Activated CD8-positive, alpha-beta memory T cell treated with anti-CD3 and anti-CD28 coated beads, Interleukin-2, amount 10 ng/mL, durations not matched to agents 7 days and 5 days (primary cell): ENCODE data around the gene RLF. TPM values are rescaled to one million over a fixed set of nuclear protein-coding genes. Genes with fewer than 3 reads are reported as not detected.

Source experiments
- ATAC-seq: fragments of 150-1000 bp; cut with Tn5 transposase; one replicate; pipeline ENCODE4 v1.10.0; 2021; ENCODE audit warnings: moderate library complexity
- CTCF ChIA-PET: fragments of 350-600 bp; sonication (Branson Sonifier 250); formaldehyde crosslinking; loops from one replicate; lab custom pipeline; 2021; ENCODE audit warnings: antibody characterized with exemption; lab: Charles Lee
- DNase-seq: peaks from one replicate; pipeline ENCODE4 v3.0.0-alpha.2; 2020
- H3K27ac Mint-ChIP-seq: one replicate; pipeline ENCODE4 v1.8.0; 2021; ENCODE audit warnings: mild to moderate bottlenecking, mixed read lengths
- H3K27me3 Mint-ChIP-seq: one replicate; pipeline ENCODE4 v1.8.0; 2021; ENCODE audit warnings: mixed read lengths
- H3K36me3 Mint-ChIP-seq: one replicate; pipeline ENCODE4 v1.8.0; 2021; ENCODE audit warnings: mild to moderate bottlenecking, mixed read lengths
- H3K4me1 Mint-ChIP-seq: one replicate; pipeline ENCODE4 v1.8.0; 2021; ENCODE audit warnings: mixed read lengths
- H3K4me3 Mint-ChIP-seq: one replicate; pipeline ENCODE4 v1.8.0; 2021; ENCODE audit warnings: mild to moderate bottlenecking, moderate library complexity, mixed read lengths
- H3K9me3 Mint-ChIP-seq: one replicate; pipeline ENCODE4 v1.8.0; 2022; ENCODE audit warnings: low read depth, mixed read lengths
- total RNA-seq, 2 experiments: library from RNA; stranded (reverse); gene quantifications; one replicate each; pipeline ENCODE4 v1.2.3, GENCODE V29; 2021

RLF gene
- total RNA-seq, 2 experiments from 2014 or later, result 18.8 to 21.4 TPM

- Mint-ChIP-seq H3K4me1 (peaks cover 26% of the 10 kb centered on the region), H3K4me3 (peak overlapping the region; percentile 5), H3K36me3 (peaks cover 56% of the 10 kb centered on the region), H3K9me3 (no peaks in the 10 kb centered on the region), H3K27ac (peak overlapping the region; percentile 58), H3K27me3 (no peaks in the 10 kb centered on the region)
- ATAC-seq (peak; percentile 30), DNase-seq (no peak)
- CTCF ChIA-PET, result interaction anchor here (1.5 to 1.8 kb wide), 2 partner anchors 10 to 117 kb away, joined by 3 to 5 read pairs; no protein-coding TSS in a partner anchor
Observed at GRCh38 chr1:40270152-40270834, 109.1 kb downstream of the RLF start.

GRCh38 chr1:40272653-40273213 is 111.5 kb downstream of the RLF start:
- H3K4me3 Mint-ChIP-seq, result no peak overlapping the region
- peaks cover 24% of the 10 kb centered on the region for H3K4me1 Mint-ChIP-seq
- DNase-seq (no peak), ATAC-seq (no peak)
- peaks cover 56% of the 10 kb centered on the region for H3K36me3 Mint-ChIP-seq
- H3K27me3 Mint-ChIP-seq, result no peaks in the 10 kb centered on the region
- CTCF ChIA-PET, result interaction anchor here (1.0 to 1.7 kb wide), 6 partner anchors 20 to 128 kb away, joined by 3 to 5 read pairs (median 3); no protein-coding TSS in a partner anchor
- H3K9me3 Mint-ChIP-seq, result no peaks in the 10 kb centered on the region
- no peak overlapping the region for H3K27ac Mint-ChIP-seq

- Mint-ChIP-seq H3K9me3 (no peaks in the 10 kb centered on the region), H3K36me3 (peaks cover 50% of the 10 kb centered on the region), H3K27ac (no peak overlapping the region), H3K4me1 (peaks cover 24% of the 10 kb centered on the region), H3K4me3 (no peak overlapping the region), H3K27me3 (no peaks in the 10 kb centered on the region)
- DNase-seq (no peak), ATAC-seq (no peak)
- CTCF ChIA-PET, result interaction anchor here (0.6 to 1.7 kb wide), 6 partner anchors 19 to 355 kb away, joined by 3 to 7 read pairs (median 3); no protein-coding TSS in a partner anchor
Observed at GRCh38 chr1:40273547-40274166, 112.5 kb downstream of the RLF start.

GRCh38 chr1:40274331-40274730 is 113.1 kb downstream of the RLF start:
- Mint-ChIP-seq H3K4me1 (peaks cover 24% of the 10 kb centered on the region), H3K36me3 (peaks cover 48% of the 10 kb centered on the region), H3K9me3 (no peaks in the 10 kb centered on the region), H3K4me3 (no peak overlapping the region), H3K27me3 (no peaks in the 10 kb centered on the region), H3K27ac (no peak overlapping the region)
- DNase-seq (no peak), ATAC-seq (no peak)
- CTCF ChIA-PET, result interaction anchor here (0.6 to 1.4 kb wide), 4 partner anchors 18 to 355 kb away, joined by 3 to 7 read pairs (median 3); no protein-coding TSS in a partner anchor

GRCh38 chr1:40276122-40276521 is 114.9 kb downstream of the RLF start:
- Mint-ChIP-seq H3K27me3 (no peaks in the 10 kb centered on the region), H3K4me3 (no peak overlapping the region), H3K36me3 (peaks cover 43% of the 10 kb centered on the region), H3K9me3 (no peaks in the 10 kb centered on the region), H3K27ac (no peak overlapping the region), H3K4me1 (peaks cover 12% of the 10 kb centered on the region)
- CTCF ChIA-PET, result interaction anchor here (0.8 to 1.0 kb wide), 2 partner anchors 39 to 122 kb away, joined by 3 to 4 read pairs; no protein-coding TSS in a partner anchor
- no peak for DNase-seq
- no peak for ATAC-seq

GRCh38 chr1:40281853-40282252 is 120.7 kb downstream of the RLF start:
- Mint-ChIP-seq H3K27ac (no peak overlapping the region), H3K9me3 (no peaks in the 10 kb centered on the region), H3K4me3 (no peak overlapping the region), H3K4me1 (no peaks in the 10 kb centered on the region), H3K36me3 (peaks cover 19% of the 10 kb centered on the region), H3K27me3 (no peaks in the 10 kb centered on the region)
- CTCF ChIA-PET, result interaction anchor here (1.4 to 2.0 kb wide), 4 partner anchors 34 to 129 kb away, joined by 3 to 12 read pairs (median 4); partner anchors contain the start of gene COL9A2
- no peak for DNase-seq
- no peak for ATAC-seq

Other genes starting within 250 kb of the RLF start
- 1 to 10 TPM; 2.9 to 7.0 TPM for gene MFSD2A, start 206.2 kb upstream of the RLF start, total RNA-seq
- gene CAP1, start 120.7 kb upstream of the RLF start, total RNA-seq, result 100 to 1,000 TPM; 647 to 727 TPM
- 10 to 100 TPM; 74.1 to 96.6 TPM for gene PPT1, start 64.1 kb upstream of the RLF start, total RNA-seq
- under 1 TPM in 1 of 2 experiments, not detected in 1; 0.41 TPM for gene TMCO2, start 86.5 kb downstream of the RLF start, total RNA-seq
- 10 to 100 TPM; 23.3 to 41.1 TPM for gene ZMPSTE24, start 96.8 kb downstream of the RLF start, total RNA-seq
- gene COL9A2, start 155.9 kb downstream of the RLF start, total RNA-seq, result 10 to 100 TPM in 1 of 2 experiments, 1 to 10 TPM in 1; 8.3 to 12.4 TPM
- gene SMAP2, start 212.3 kb downstream of the RLF start, total RNA-seq, result 100 to 1,000 TPM; 116 to 145 TPM